Measurements from ENCODE around the gene MPP7.

DNA sequence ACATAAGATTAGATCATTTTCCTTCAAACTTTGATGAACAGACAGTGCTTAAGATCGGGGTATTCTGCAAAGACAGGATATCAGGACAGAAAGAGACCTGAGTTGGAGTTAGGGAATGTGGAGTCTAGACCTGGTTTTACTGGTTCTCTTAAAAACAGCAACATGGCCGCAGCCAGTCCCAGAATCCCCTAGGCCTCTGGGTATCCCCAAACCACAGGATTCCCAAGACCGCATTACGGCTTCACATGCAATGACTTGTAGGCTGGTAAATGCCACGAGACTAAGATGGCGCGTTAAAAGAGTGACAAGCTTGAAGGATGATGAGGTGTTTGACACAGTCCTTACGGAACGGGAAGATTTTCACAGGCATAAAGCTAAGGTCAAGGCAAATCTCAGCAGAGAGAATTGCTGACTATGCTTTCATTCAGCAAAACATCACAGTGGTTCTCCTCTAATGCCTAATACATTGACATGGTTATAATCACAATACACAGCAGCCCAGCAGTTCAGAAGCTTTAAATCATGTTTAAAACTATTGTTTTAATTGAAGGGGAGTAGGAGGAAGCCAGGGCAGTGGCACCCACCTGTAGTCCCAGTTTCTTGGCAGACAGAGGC is 32.9 kb downstream of the MPP7 start:
- TF ChIP-seq, protein P1, sequence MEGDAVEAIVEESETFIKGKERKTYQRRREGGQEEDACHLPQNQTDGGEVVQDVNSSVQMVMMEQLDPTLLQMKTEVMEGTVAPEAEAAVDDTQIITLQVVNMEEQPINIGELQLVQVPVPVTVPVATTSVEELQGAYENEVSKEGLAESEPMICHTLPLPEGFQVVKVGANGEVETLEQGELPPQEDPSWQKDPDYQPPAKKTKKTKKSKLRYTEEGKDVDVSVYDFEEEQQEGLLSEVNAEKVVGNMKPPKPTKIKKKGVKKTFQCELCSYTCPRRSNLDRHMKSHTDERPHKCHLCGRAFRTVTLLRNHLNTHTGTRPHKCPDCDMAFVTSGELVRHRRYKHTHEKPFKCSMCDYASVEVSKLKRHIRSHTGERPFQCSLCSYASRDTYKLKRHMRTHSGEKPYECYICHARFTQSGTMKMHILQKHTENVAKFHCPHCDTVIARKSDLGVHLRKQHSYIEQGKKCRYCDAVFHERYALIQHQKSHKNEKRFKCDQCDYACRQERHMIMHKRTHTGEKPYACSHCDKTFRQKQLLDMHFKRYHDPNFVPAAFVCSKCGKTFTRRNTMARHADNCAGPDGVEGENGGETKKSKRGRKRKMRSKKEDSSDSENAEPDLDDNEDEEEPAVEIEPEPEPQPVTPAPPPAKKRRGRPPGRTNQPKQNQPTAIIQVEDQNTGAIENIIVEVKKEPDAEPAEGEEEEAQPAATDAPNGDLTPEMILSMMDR (IDR thresholded peaks at IDR 0.05; ENCODE audit: poor library complexity, severe bottlenecking) = no peak
- TF ChIP-seq MXI1 (conservative IDR thresholded peaks at IDR 0.05; ENCODE audit: poor library complexity, severe bottlenecking) = no peak
- no peak for TF ChIP-seq POLR2AphosphoS5 (IDR thresholded peaks at IDR 0.05)
- no peak for TF ChIP-seq TAF1 (IDR thresholded peaks at IDR 0.05; ENCODE audit: low read depth)
- TF ChIP-seq EZH2 (IDR thresholded peaks at IDR 0.05; ENCODE audit: borderline replicate concordance, insufficient read depth, low read length, poor library complexity, severe bottlenecking) = no peak
- no peak for TF ChIP-seq EP300 (conservative IDR thresholded peaks at IDR 0.05; ENCODE audit: poor library complexity, severe bottlenecking)
- TF ChIP-seq, protein P2, sequence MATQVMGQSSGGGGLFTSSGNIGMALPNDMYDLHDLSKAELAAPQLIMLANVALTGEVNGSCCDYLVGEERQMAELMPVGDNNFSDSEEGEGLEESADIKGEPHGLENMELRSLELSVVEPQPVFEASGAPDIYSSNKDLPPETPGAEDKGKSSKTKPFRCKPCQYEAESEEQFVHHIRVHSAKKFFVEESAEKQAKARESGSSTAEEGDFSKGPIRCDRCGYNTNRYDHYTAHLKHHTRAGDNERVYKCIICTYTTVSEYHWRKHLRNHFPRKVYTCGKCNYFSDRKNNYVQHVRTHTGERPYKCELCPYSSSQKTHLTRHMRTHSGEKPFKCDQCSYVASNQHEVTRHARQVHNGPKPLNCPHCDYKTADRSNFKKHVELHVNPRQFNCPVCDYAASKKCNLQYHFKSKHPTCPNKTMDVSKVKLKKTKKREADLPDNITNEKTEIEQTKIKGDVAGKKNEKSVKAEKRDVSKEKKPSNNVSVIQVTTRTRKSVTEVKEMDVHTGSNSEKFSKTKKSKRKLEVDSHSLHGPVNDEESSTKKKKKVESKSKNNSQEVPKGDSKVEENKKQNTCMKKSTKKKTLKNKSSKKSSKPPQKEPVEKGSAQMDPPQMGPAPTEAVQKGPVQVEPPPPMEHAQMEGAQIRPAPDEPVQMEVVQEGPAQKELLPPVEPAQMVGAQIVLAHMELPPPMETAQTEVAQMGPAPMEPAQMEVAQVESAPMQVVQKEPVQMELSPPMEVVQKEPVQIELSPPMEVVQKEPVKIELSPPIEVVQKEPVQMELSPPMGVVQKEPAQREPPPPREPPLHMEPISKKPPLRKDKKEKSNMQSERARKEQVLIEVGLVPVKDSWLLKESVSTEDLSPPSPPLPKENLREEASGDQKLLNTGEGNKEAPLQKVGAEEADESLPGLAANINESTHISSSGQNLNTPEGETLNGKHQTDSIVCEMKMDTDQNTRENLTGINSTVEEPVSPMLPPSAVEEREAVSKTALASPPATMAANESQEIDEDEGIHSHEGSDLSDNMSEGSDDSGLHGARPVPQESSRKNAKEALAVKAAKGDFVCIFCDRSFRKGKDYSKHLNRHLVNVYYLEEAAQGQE (IDR thresholded peaks at IDR 0.05; ENCODE audit: borderline replicate concordance) = no peak
- TF ChIP-seq RAD21 (conservative IDR thresholded peaks at IDR 0.05) = no peak
